ENCODE results near the gene ZFYVE1. TPM values are rescaled to one million over a fixed set of nuclear protein-coding genes. Genes with fewer than 3 reads are reported as not detected.
"Not testable (repeated sequence)": the region's sequence is repeated elsewhere in the genome, so short reads cannot be mapped to it uniquely, and the experiment has no call there.

The ZFYVE1 gene
- polyA plus RNA-seq, 1 experiment: 31.6 TPM

- no peak for TF ChIP-seq CTCF (IDR thresholded peaks at IDR 0.05; ENCODE audit: insufficient read depth, low read depth, low read length)
- Histone ChIP-seq H3K27me3 (ENCODE audit: control insufficient read depth, insufficient read depth, low read length) (no peaks in the 10 kb centered on the region), H3K4me3 (ENCODE audit: low read depth, low read length) (no peak overlapping the region), H3K36me3 (ENCODE audit: control insufficient read depth, insufficient read depth, low read length) (0 out of 2 replicates have a peak, but pooled peaks cover 3% of the 10 kb centered on the region)
- DNase-seq (ENCODE audit: low read depth): peak; percentile 58
- POLR2A ChIA-PET: interaction anchor here (0.6 to 0.7 kb wide), 2 partner anchors 12 to 470 kb away, joined by 3 to 5 read pairs; no protein-coding TSS in a partner anchor
- CTCF ChIA-PET: interaction anchor here (0.6 kb wide), 1 partner anchor 27 kb away, joined by 3 read pairs; no protein-coding TSS in a partner anchor
These were observed 12.8 kb downstream of the ZFYVE1 start for GRCh38 chr14:73014105-73014504.

- CTCF ChIA-PET; H3K4me3 ChIP-seq (ENCODE audit: low read depth, low read length); POLR2A ChIA-PET; DNase-seq (ENCODE audit: low read depth); H3K36me3 ChIP-seq (ENCODE audit: control insufficient read depth, insufficient read depth, low read length); H3K27me3 ChIP-seq (ENCODE audit: control insufficient read depth, insufficient read depth, low read length): not testable (repeated sequence)
These were observed 15.7 kb downstream of the ZFYVE1 start for GRCh38 chr14:73011189-73011588.

GRCh38 chr14:73008501-73008900 is 18.4 kb downstream of the ZFYVE1 start:
- no peak for TF ChIP-seq CTCF (IDR thresholded peaks at IDR 0.05; ENCODE audit: insufficient read depth, low read depth, low read length)
- H3K4me3 ChIP-seq (ENCODE audit: low read depth, low read length): no peak overlapping the region
- peak; percentile 49 for DNase-seq (ENCODE audit: low read depth)
- peaks cover 4% of the 10 kb centered on the region for H3K36me3 ChIP-seq (ENCODE audit: control insufficient read depth, insufficient read depth, low read length)
- ChIA-PET CTCF (no interaction called here), POLR2A (no interaction called here)
- H3K27me3 ChIP-seq (ENCODE audit: control insufficient read depth, insufficient read depth, low read length): no peaks in the 10 kb centered on the region

- ChIA-PET CTCF (interaction anchor here (0.6 kb wide), 1 partner anchor 288 kb away, joined by 3 read pairs; no protein-coding TSS in a partner anchor), POLR2A (no interaction called here)
- Histone ChIP-seq H3K27me3 (ENCODE audit: control insufficient read depth, insufficient read depth, low read length) (no peaks in the 10 kb centered on the region), H3K4me3 (ENCODE audit: low read depth, low read length) (no peak overlapping the region), H3K36me3 (ENCODE audit: control insufficient read depth, insufficient read depth, low read length) (peaks cover 4% of the 10 kb centered on the region)
- TF ChIP-seq CTCF (IDR thresholded peaks at IDR 0.05; ENCODE audit: insufficient read depth, low read depth, low read length): no peak
- no peak for DNase-seq (ENCODE audit: low read depth)
These were observed 19.1 kb downstream of the ZFYVE1 start for GRCh38 chr14:73007835-73008234.

GRCh38 chr14:73004641-73005040 is 22.3 kb downstream of the ZFYVE1 start:
- CTCF ChIA-PET; H3K4me3 ChIP-seq (ENCODE audit: low read depth, low read length); DNase-seq (ENCODE audit: low read depth); H3K36me3 ChIP-seq (ENCODE audit: control insufficient read depth, insufficient read depth, low read length); POLR2A ChIA-PET; H3K27me3 ChIP-seq (ENCODE audit: control insufficient read depth, insufficient read depth, low read length): not testable (repeated sequence)

- POLR2A ChIA-PET: no interaction called here
- no peak for DNase-seq (ENCODE audit: low read depth)
- Histone ChIP-seq H3K36me3 (ENCODE audit: control insufficient read depth, insufficient read depth, low read length) (peaks cover 3% of the 10 kb centered on the region), H3K4me3 (ENCODE audit: low read depth, low read length) (no peak overlapping the region), H3K27me3 (ENCODE audit: control insufficient read depth, insufficient read depth, low read length) (no peaks in the 10 kb centered on the region)
- CTCF ChIA-PET: no interaction called here
- TF ChIP-seq CTCF (IDR thresholded peaks at IDR 0.05; ENCODE audit: insufficient read depth, low read depth, low read length): no peak
These were observed 23.2 kb downstream of the ZFYVE1 start for GRCh38 chr14:73003681-73004080.
